ENCODE results near the gene WDR93.

- TF ChIP-seq RAD21 (IDR thresholded peaks at IDR 0.05; ENCODE audit: low read depth) (no peak), TAF1 (IDR thresholded peaks at IDR 0.05; ENCODE audit: low read depth) (no peak), YY1 (IDR thresholded peaks at IDR 0.05; ENCODE audit: low read depth) (no peak), CREB1 (IDR thresholded peaks at IDR 0.05; ENCODE audit: low read depth) (no peak), USF1 (IDR thresholded peaks at IDR 0.05) (no peak), EP300 (IDR thresholded peaks at IDR 0.05; ENCODE audit: borderline replicate concordance) (no peak), FOXM1 (IDR thresholded peaks at IDR 0.05; ENCODE audit: borderline replicate concordance, low read depth) (no peak), REST (IDR thresholded peaks at IDR 0.05; ENCODE audit: low read depth) (no peak), EGR1 (IDR thresholded peaks at IDR 0.05) (no peak), ZBTB7A (IDR thresholded peaks at IDR 0.05; ENCODE audit: low read depth) (no peak), TCF12 (IDR thresholded peaks at IDR 0.05; ENCODE audit: low read depth) (no peak)
These were observed 18.9 kb upstream of the WDR93 start for GRCh38 chr15:89671687-89672086.
